GM19463 (cell line): ENCODE measurements around the gene XPO5.
"Not testable (repeated sequence)": the region's sequence is repeated elsewhere in the genome, so short reads cannot be mapped to it uniquely, and the experiment has no call there.

ENCODE experiments used
- ATAC-seq: cut with Tn5 transposase; IDR thresholded peaks from one replicate; pipeline ENCODE4 v1.9.1; 2021; ENCODE audit warnings: mild to moderate bottlenecking, moderate library complexity; ENCODE audit not compliant: unreplicated experiment

XPO5 gene

DNA sequence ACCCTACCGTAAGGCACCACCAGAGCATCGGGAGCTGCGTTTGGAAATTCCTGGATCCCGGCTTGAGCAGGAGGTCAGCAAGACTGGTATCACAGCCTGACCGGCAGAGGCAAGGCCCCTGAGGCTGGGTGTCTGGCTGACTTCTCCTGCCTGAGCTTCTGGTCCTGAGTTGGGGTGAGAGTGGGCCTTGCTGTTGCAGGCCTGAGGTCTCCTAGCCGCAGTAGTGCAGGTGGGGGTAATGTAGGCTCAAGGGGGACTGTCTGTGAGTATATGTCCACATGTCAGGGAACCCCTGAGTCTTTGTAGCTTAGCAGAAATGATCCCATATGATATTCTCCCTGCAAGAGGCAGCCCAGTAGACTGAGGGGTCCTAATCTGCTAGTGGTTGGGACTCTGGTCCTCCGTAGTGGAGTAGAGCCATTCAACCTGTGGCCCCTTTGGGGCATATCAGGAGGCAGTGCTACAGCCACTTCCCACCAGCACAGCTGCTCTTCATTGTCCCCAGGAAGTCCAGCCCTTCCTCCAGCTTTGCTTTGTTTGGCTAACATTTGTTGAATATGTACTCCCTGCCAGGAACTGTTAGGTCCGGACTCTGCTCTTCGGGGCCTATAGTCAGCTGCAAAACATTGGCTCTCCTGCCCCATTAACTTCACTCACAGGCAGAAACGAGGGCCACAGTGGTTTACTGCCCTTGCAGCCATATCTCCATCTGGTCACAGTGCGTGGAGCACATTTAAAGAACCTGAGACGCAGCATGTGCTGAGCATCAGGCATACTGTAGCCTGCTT lies 76.6 kb downstream of the XPO5 start:
- ATAC-seq, result no peak

DNA sequence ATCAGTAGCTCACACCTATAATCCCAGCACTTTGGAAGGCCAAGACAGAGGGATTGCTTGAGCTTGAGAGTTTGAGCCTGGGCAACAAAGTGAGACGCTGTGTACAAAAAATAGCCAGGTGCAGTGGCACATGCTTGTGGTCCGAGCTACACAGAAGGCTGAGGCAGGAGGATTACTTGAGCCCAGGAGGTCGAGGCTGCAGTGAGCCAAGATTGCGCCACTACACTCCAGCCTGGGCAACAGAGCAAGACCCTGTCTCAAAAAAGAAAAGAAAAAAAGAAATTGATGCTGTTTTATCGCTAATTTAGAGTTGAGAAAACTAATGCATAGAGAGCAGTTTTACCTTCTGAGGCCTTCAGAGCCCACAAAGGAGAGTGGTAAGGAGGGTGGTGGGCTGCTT lies 77.5 kb downstream of the XPO5 start:
- not testable (repeated sequence) for ATAC-seq

DNA sequence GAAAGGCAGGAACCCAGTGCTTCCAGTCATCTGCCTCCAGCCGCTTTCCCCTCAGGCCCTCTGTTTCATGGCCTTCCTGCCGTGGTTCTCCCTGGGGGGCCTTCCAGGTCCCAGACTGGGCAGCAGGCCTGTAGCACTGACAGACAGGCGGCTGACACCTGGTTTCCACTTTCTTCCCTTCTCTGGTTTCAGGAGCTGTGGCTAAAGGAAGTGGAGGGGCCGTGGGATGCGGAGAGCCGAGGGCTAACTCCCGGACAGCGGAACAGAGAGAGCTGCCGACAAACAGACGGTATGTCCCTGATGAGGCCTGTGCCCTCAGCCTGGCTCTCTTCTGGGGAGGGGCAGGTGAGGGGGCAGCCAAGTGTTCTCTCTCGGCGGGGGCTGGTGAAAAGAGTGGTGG lies 78.1 kb downstream of the XPO5 start:
- no peak for ATAC-seq

DNA sequence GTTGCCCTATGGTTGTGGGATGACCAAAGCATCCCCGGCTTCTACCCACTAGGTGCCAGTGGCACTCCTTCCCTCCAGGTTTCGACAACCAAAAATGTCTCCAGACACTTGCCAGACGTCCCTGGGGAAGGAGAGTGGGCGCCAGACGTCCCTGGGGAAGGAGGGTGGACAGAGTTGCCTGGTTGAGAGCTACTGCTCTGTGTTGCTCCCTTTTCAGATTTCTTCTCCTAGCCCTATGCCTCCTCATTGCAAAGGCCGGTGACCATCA lies 78.8 kb downstream of the XPO5 start:
- ATAC-seq, result no peak

DNA sequence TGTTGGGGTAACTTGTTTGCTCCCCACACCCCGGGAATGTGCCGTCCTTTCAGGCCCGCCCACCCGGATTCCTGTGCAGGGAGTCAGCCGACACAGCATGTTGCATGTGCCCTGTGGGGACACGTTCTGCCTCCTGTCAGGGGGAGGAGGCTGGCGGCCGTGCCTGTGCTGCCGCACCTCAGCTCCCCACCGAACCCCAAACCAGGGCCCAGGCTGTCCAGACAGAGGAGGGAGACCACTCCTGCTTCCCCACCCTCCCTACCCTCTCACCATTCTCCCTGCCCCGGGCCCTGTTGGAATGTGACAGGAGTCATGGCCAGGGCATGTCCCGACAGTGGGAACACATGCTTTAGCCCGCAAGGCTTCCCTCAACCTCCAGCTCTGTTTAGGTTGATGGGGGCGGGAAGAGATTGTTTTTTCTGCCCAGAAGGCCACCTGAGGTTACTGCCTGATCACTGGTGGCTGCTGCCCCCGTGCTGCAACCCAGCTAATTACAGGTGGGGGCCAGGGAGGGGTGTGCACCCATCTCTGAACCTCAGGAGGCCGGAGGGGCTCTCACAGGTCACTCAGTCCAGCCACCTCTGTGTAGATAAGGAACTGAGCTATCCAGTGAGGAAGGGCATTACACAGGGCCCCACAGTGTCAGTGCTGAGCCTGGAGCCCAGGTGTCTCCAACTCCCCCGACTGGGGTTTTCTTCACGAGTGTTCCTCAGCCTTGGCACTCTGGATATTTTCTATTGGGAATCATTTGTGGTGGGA lies 79.3 kb downstream of the XPO5 start:
- ATAC-seq, result no peak

GRCh38 chr6:43495409-43495941 lies 80.4 kb downstream of the XPO5 start:
- ATAC-seq, result no peak

- no peak for ATAC-seq
Measured at GRCh38 chr6:43494766-43495165, 81.1 kb downstream of the XPO5 start.

DNA sequence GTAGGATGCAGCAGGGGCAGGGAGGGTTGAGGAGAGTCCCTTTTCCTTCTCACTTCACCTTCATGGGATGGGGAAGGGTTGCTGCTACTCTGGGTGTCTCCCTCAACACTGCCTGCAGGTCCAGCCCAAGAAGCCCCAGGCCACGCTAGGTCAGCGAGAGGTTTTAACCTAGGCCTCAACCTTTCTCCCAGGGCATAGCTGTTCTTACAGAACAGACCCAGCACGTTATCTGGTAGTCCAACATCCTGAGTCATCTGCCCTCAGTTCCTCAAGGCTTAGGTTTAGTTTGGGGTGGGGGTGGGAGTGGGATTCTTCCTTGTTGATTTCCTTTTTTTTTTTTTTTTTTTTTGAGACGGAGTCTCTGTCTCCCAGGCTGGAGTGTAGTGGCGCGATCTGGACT lies 81.5 kb downstream of the XPO5 start:
- no peak for ATAC-seq

GRCh38 chr6:43493833-43494232 lies 82.0 kb downstream of the XPO5 start:
- ATAC-seq, result no peak

DNA sequence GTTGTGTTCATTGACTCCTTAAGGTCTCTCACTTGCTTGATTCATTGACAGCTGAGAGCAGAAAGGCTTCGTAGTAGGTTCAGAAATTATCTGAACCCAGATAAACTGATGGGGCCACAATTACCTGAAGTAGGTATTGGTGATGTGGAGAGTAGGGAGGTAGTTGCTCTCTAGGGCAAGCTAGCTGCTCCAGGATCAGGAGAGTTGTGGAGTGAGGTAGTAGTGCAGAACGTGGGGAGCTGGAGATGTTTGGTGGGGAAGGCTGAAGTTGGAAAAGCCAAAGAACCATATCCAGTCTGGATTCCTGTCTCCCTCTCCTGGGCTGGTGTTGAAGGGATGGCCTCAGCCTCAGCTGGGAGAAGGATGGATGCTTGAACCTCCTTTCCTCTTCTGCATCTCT lies 82.6 kb downstream of the XPO5 start:
- ATAC-seq, result no peak

DNA sequence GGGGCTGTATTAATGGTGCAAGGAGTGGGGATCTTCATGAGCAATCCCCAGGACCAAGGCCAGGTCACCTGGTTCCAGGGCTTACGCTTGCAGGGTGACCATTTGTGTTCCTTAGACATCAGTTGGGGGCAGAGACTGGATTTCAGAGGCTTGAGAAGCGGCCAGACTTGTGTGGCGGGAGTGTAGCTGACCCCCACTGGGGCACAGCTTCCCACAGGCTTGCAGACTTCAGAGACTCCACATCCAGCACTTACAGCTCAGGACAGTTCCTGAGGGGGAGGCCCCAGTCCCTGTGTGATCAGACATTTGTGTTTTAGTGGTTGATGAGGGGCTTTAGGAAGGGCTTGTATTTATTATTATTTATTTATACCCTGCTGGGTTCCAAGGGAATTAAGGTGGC lies 83.2 kb downstream of the XPO5 start:
- ATAC-seq, result no peak

DNA sequence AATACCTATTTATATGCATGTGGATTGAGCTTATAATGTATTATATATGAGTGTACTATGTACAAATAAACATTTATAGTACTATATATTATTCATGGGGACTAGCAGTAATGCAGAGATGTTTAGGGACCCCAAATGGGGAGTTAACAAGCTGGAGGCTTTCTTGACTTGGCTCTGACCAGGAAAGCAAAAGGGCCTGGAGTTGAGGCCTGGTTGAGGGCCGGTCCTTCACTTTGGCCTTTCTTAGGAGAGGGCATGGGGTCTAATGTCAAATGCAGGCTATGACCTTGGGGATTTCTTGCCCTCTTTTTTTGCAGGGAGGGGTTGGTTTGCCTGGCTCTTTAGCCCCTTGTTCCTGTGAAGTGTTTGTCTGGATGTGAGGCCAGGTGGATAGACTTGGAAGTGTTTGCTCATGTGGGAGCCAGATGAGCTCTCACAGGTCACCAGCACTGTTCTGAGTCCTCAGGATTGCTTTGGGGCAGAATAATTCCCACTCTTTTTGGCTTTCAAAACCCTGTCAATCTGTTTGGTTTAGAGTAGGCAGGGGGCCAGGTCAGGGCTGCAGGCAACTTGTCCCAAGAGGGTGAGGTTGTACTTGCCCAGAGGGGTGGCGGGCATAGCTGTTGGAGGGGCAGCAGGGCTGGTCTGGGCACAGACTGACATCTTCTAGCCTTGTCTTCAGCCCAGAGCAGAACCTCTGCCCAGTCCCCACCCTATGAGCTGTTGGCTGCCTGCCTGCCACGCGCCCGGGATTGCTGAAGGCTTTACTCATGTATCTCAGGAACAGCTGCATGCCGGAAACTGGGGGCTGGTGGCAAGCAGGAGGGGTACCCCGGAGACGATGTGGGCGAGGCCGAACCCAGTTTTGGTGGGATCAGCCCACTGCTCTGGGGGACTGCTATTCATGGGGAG lies 83.8 kb downstream of the XPO5 start:
- no peak for ATAC-seq

GRCh38 chr6:43490523-43490939 lies 85.3 kb downstream of the XPO5 start:
- ATAC-seq, result no peak

GRCh38 chr6:43489277-43490072 lies 86.4 kb downstream of the XPO5 start:
- no peak for ATAC-seq

- no peak for ATAC-seq
Measured at GRCh38 chr6:43488667-43489276, 87.1 kb downstream of the XPO5 start.

GRCh38 chr6:43481591-43482236 lies 94.1 kb downstream of the XPO5 start:
- no peak for ATAC-seq

DNA sequence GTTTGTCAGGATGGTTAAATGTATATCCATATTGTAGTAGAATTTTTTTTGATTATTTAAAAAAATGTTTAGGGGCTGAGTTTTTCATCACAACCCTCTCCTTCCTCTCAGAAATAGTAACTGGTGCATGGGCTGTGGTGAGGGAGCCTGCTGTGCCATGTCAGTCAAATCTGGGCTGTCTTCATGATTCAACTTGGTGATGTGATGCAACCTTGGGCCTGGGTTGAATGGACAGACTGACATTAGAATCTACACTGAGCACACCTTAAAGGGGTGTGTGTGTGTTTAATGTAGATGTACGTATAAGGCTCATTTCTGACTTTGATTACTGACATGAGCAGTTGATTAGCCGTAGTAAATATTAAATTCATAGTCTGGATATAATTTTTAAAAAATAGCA lies 94.8 kb downstream of the XPO5 start:
- ATAC-seq, result no peak

- ATAC-seq, result no peak
Measured at GRCh38 chr6:43478008-43478372, 97.8 kb downstream of the XPO5 start.

DNA sequence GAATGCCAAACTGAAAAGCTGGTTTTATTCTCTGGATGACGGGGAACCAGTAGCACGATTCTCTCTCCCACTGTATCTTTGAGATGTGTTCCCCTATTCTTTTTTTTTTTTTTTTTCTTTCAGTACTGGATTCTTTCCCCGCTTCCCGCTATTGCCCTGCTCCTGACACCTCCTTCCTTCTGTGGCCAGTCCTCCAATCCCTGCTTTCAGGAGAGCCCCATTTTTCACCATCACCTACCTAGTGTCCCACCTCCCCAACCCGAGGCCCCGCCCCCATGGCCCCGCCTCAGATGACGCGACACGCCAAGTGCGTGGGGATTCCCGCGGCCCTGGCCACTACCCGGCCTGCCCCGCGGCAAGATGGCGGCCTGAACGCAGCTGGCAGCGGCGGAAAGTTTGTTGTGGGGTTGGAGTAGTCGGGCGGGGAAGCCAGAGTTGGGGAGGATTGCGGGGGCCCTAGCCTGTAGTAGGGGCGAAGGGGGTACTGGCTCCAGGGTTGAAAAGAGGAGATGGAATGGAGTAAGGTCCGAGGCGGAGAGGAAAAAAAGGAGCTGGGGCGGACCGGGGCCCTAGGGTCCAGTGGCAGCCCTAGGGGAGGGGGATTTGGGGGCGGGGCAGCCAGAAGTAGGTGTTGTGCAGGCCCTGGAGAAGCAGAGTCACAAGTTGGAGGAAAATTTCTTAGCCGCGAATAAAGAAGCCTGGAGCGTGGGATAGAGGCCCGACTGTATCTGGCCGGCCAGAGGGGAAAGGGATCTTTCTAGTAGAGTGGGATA lies 98.4 kb downstream of the XPO5 start, which contains the start of gene TJAP1:
TSS of gene TJAP1 (plus strand) at position 336 of the 773 bp plus-strand sequence. CDS start 21,432 bp downstream, outside the sequence.
- ATAC-seq, result peak; percentile 99
